Kidney (tissue), 14 donors: ENCODE data around the gene MARCKSL1. TPM values are rescaled to one million over a fixed set of nuclear protein-coding genes. Genes with fewer than 3 reads are reported as not detected.

Experiments
- DNase-seq, 5 donors: peaks; one replicate each; pipeline ENCODE4 v3.0.0-alpha.2; 2013 to 2020
- FAIRE-seq: peaks from 2 replicates; lab custom pipeline; 2012; peaks lifted over from hg19 to GRCh38; lab: Jason Lieb, UNC
- H3K27ac ChIP-seq, 2 donors: one replicate each; pipeline ENCODE4 v1.7.0; 2013; ENCODE audit warnings: low read depth in 2 of 2, low read length in 2 of 2, inconsistent platforms in 1 of 2
- H3K27me3 ChIP-seq: one replicate; pipeline ENCODE4 v1.7.1; 2013; ENCODE audit warnings: low read length, inconsistent platforms; ENCODE audit not compliant: control insufficient read depth, insufficient read depth
- H3K36me3 ChIP-seq, 3 donors: one replicate each; pipeline versions ENCODE4 v1.7.0 to v1.7.1; 2013; ENCODE audit warnings: low read length in 3 of 3, control low read depth in 1 of 3, inconsistent platforms in 1 of 3; ENCODE audit not compliant: insufficient read depth in 3 of 3, control insufficient read depth in 2 of 3
- H3K4me1 ChIP-seq, 3 donors: one replicate each; pipeline versions ENCODE4 v1.7.0 to v1.7.1; 2013; ENCODE audit warnings: low read length in 3 of 3, inconsistent platforms in 1 of 3, low read depth in 1 of 3; ENCODE audit not compliant: control insufficient read depth in 2 of 3, insufficient read depth in 2 of 3
- H3K4me3 ChIP-seq, 3 donors: one replicate each; pipeline versions ENCODE4 v1.7.0 to v1.8.1; 2013; ENCODE audit warnings: low read length in 3 of 3, control low read depth in 1 of 3, inconsistent platforms in 1 of 3
- H3K9ac ChIP-seq, 3 donors: one replicate each; pipeline versions ENCODE4 v1.7.0 to v1.7.1; 2013; ENCODE audit warnings: low read length in 3 of 3, control low read depth in 1 of 3, inconsistent platforms in 1 of 3
- H3K9me3 ChIP-seq, 3 donors: one replicate each; pipeline versions ENCODE4 v1.7.0 to v1.7.1; 2013; ENCODE audit warnings: low read length in 3 of 3, control low read depth in 1 of 3, inconsistent platforms in 1 of 3; ENCODE audit not compliant: control insufficient read depth in 2 of 3, insufficient read depth in 1 of 3
- CTCF ChIP-seq: IDR thresholded peaks from 3 replicates; pipeline ENCODE4 v1.5.1; 2012; ENCODE audit warnings: mild to moderate bottlenecking, moderate library complexity, borderline replicate concordance; ENCODE audit not compliant: insufficient read depth; ENCODE audit errors: extremely low read depth
- intact Hi-C: fragments of 100-400 bp; cut with DNase I; formaldehyde crosslinking; loops from one replicate; pipeline ENCODE4 v1.11.1; 2022
- polyA plus RNA-seq: library from polyadenylated mRNA; stranded (reverse); fragments of 350-450 nt; fragmentation: Illumina TruSeq; extraction: RNeasy Lipid Tissue Mini Kit (QIAGEN cat#74804); gene quantifications from one replicate; pipeline ENCODE4 v1.2.3, GENCODE V29; 2014; ENCODE audit warnings: low read depth, low replicate concordance; ENCODE audit not compliant: insufficient read depth
- total RNA-seq: library from RNA; stranded (reverse); fragmentation: NEBNext Ultra II Directional; extraction: Animal tissue kit (Norgen Biotek cat#: 25700); gene quantifications from one replicate; pipeline ENCODE4 v1.2.1, GENCODE V29; 2021
- donor health status: control.
- donor health status: control.
- donor health status: control.
- donor health status: control.
- donor health status: control.
- donor health status: DM: yes; HTN: yes; CAD: no.
- donor health status: Normal renal cell carcinoma (clear cell type).

The MARCKSL1 gene
- total and polyA plus RNA-seq, 2 donors from 2014 or later: 29.8 to 58.6 TPM

- Histone ChIP-seq H3K27me3 (no peaks in the 10 kb centered on the region), H3K9ac (no peak overlapping the region), H3K4me3 (no peak overlapping the region), H3K4me1 (no peaks in the 10 kb centered on the region), H3K9me3 (no peaks in the 10 kb centered on the region), H3K36me3 (peaks cover 10 to 67% (median 34%) of the 10 kb centered on the region in 3 donors), H3K27ac (no peak overlapping the region)
- DNase-seq (no peak), FAIRE-seq (no peak)
- intact Hi-C loops: no loop called here
- no peak for TF ChIP-seq CTCF
Observed at GRCh38 chr1:32372149-32372756, 36.2 kb upstream of the MARCKSL1 start.

- DNase-seq (no peak), FAIRE-seq (no peak)
- H3K27me3 ChIP-seq: no peaks in the 10 kb centered on the region
- no peaks in the 10 kb centered on the region for H3K4me1 ChIP-seq
- no peak overlapping the region for H3K4me3 ChIP-seq
- no peaks in the 10 kb centered on the region for H3K9me3 ChIP-seq
- H3K36me3 ChIP-seq: peaks cover 10 to 40% (median 40%) of the 10 kb centered on the region in 3 donors
- no peak overlapping the region for H3K9ac ChIP-seq
- intact Hi-C loops: no loop called here
- no peak for TF ChIP-seq CTCF
- no peak overlapping the region for H3K27ac ChIP-seq
Observed at GRCh38 chr1:32367912-32368635, 32.0 kb upstream of the MARCKSL1 start.

- H3K36me3 ChIP-seq: peaks cover 10 to 28% (median 25%) of the 10 kb centered on the region in 3 donors
- no peak for DNase-seq
- intact Hi-C loops: no loop called here
- no peak for FAIRE-seq
- peaks cover 0 to 2% (median 0%) of the 10 kb centered on the region in 3 donors for H3K4me1 ChIP-seq
- no peaks in the 10 kb centered on the region for H3K9me3 ChIP-seq
- no peak overlapping the region for H3K9ac ChIP-seq
- H3K27ac ChIP-seq: no peak overlapping the region
- no peak overlapping the region for H3K4me3 ChIP-seq
- no peaks in the 10 kb centered on the region for H3K27me3 ChIP-seq
- no peak for TF ChIP-seq CTCF
Observed at GRCh38 chr1:32365445-32365844, 29.4 kb upstream of the MARCKSL1 start.
